Measurements from ENCODE around the gene ATF6. TPM values are rescaled to one million over a fixed set of nuclear protein-coding genes. Genes with fewer than 3 reads are reported as not detected.

ATF6 gene
- total and polyA plus RNA-seq, 9 of the 15 experiments (the other 6 are each of a cell fraction or from before 2014, with no cell fraction given), result 11.7 to 32.4 (median 20.4) TPM

DNA sequence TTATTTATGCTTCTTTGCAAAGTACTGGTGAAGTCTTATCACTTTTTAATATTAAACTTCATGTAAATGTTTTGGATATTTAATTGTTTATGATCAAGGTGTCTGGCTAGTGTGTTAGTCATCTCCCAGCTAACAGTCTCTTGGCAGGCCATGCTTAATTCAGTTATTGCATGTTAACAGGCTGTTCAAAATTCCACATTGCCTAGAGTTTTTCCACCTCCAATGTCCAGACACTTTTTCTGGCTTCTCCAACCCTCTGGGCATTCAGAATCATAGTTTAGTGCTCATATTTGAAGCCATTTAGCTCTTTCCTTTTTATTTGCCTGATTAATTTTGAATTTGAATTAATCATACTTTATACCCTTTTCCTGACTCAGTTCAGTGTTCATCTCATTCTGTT is 188.3 kb downstream of the ATF6 start:
- DNase-seq (ENCODE audit: extremely low read depth in 1 of 4, low spot score in 3 of 4) (no peak), ATAC-seq (no peak), FAIRE-seq (no peak)
- no peaks in the 10 kb centered on the region for H3K79me2 ChIP-seq (ENCODE audit: control insufficient read depth, insufficient read depth, low read length)
- ChIA-PET CTCF (ENCODE audit: low intra/inter-chr PET ratio) (no interaction called here), POLR2A (interaction anchor here (0.6 kb wide), 1 partner anchor 255 kb away, joined by 5 read pairs; no protein-coding TSS in a partner anchor)
- H3K4me1 ChIP-seq (replicated peaks in 1 of 2; ENCODE audit: control insufficient read depth in 2 of 2, insufficient read depth in 2 of 2, low read length in 2 of 2), result peaks cover 4 to 21% of the 10 kb centered on the region in 2 experiments; a peak in 4 of 5 replicates
- H3K9me3 ChIP-seq (replicated peaks; ENCODE audit: control insufficient read depth, insufficient read depth, low read depth, low read length), result no peaks in the 10 kb centered on the region
- in situ Hi-C loops (cut with MboI) (no loop called here), intact Hi-C loops (cut with micrococcal nuclease) (no loop called here)
- no peak overlapping the region for H3K4me2 ChIP-seq (ENCODE audit: insufficient read depth, low read length)
- H2AFZ ChIP-seq (ENCODE audit: low read depth, low read length), result 0 out of 2 replicates have a peak overlapping the region, but pooled peaks have one; percentile 3
- H3K9me1 ChIP-seq (ENCODE audit: control insufficient read depth, insufficient read depth, low read length), result no peaks in the 10 kb centered on the region
- H3K36me3 ChIP-seq (ENCODE audit: control insufficient read depth, insufficient read depth, low read length), result peaks cover 13% of the 10 kb centered on the region; the same call in 2 of the 3 replicates
- H3K27ac ChIP-seq (ENCODE audit: extremely low read depth, low read depth, low read length), result no peak overlapping the region
- no peaks in the 10 kb centered on the region for H4K20me1 ChIP-seq (replicated peaks; ENCODE audit: control insufficient read depth, insufficient read depth, low read length)
- no TSS peak for BruUV-seq (replicated peaks)
- no peak overlapping the region for H3K4me3 ChIP-seq
- no peak for TF ChIP-seq ZNF395 (CRISPR knock-in tag; IDR thresholded peaks at IDR 0.05)
- no peak for TF ChIP-seq MTF1 (CRISPR knock-in tag; IDR thresholded peaks at IDR 0.05; ENCODE audit: borderline replicate concordance)
- TF ChIP-seq, protein P1, sequence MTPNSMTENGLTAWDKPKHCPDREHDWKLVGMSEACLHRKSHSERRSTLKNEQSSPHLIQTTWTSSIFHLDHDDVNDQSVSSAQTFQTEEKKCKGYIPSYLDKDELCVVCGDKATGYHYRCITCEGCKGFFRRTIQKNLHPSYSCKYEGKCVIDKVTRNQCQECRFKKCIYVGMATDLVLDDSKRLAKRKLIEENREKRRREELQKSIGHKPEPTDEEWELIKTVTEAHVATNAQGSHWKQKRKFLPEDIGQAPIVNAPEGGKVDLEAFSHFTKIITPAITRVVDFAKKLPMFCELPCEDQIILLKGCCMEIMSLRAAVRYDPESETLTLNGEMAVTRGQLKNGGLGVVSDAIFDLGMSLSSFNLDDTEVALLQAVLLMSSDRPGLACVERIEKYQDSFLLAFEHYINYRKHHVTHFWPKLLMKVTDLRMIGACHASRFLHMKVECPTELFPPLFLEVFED (CRISPR knock-in tag; conservative IDR thresholded peaks at IDR 0.05), result no peak
- H3K9ac ChIP-seq (ENCODE audit: insufficient read depth in 1 of 2, low read depth in 2 of 2, low read length in 2 of 2), result no peak overlapping the region
- H3K27me3 ChIP-seq (ENCODE audit: control insufficient read depth in 2 of 2, insufficient read depth in 2 of 2, low read length in 2 of 2), result no peaks in the 10 kb centered on the region
